Caki2 (cell line): Measurements from ENCODE around the gene RTL3. TPM values are rescaled to one million over a fixed set of nuclear protein-coding genes. Genes with fewer than 3 reads are reported as not detected.

Source experiments
- DNase-seq: peaks from one replicate; pipeline ENCODE4 v3.0.0-alpha.2; 2015; ENCODE audit warnings: low read depth
- in situ Hi-C: cut with HindIII; loops from 2 replicates; pipeline ENCODE4 v1.10.0; 2016; ENCODE audit warnings: low sequenced_read_pairs, low pct_unique_long_range_greater_than_20kb, mixed read lengths
- total RNA-seq: library from RNA; depleted of rRNA; stranded (reverse); fragments of >200 nt; shearing (Covaris generic); gene quantifications from 2 replicates; pipeline ENCODE4 v1.2.3, GENCODE V29; 2014; ENCODE audit warnings: low replicate concordance; rRNA removed

RTL3 gene
- total RNA-seq, 1 experiment from 2014 or later: not detected

GRCh38 chrX:78624962-78625909 is 33.9 kb downstream of the RTL3 start:
- in situ Hi-C loops: no loop called here
- DNase-seq: no peak

DNA sequence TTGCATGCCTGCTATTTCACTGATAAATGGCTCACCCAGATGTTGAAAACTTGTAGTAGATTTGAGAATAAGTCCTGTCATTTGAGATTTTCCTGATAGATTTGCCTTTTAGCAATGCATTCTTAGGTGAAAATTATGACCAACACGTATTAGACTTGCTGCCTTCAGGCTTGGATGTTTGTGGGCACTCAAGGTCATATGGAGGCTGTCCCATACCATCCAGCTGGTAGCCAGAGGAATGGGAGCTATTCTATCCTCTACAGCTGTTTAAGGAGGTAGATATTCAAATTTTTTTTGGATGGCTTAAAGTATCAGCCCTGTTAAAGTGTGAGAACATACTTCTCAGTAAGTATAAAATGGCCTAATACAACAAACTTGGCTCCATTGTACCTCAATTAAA is 34.7 kb downstream of the RTL3 start:
- no peak for DNase-seq
- in situ Hi-C loops: no loop called here

GRCh38 chrX:78622831-78623230 is 36.3 kb downstream of the RTL3 start:
- in situ Hi-C loops: no loop called here
- no peak for DNase-seq

DNA sequence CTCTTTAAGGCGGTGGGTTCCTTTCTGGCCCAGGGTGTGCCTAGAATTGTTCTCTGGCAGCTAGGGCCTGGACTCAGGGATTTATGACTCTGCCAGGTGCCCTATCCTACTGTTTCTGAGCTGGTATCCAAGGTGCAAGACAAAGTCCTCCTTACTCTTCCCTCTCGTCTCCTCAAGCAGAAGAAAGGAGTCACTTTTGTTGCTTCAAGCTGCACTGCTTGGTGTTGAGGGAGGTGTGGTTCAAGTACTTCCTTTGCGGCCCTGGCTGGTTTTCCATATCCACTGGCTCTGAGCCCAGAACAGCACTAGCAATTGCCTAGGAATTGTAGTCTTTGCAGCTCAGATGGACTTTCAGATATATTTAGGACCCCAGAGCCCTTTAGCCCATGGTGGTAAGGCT is 39.3 kb downstream of the RTL3 start:
- in situ Hi-C loops: no loop called here
- DNase-seq: no peak

- DNase-seq: no peak
- in situ Hi-C loops: no loop called here
Measured at GRCh38 chrX:78618987-78619386, 40.1 kb downstream of the RTL3 start.

DNA sequence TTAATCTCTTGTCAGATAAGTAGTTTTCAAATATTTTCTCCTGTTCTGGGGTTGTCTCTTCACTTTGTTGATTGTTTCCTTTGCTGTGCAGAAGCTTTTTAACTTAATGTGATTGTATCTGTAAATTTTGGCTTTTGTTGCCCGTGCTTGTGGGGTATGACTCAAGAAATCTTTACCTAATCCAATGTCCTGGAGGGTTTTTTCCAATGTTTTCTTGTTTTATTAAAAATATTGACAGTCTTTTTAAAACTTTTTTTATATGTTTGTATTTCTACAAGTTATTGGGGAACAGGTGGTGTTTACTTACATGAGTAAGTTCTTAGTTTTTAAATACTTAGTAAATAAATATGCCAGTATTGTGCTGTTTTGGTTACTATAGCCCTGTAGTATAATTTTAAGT is 44.9 kb downstream of the RTL3 start:
- DNase-seq: no peak
- in situ Hi-C loops: no loop called here

Other genes with a start within 250 kb of the RTL3 start
- not detected in 2 replicates for gene LPAR4, start 88.4 kb upstream of the RTL3 start, total RNA-seq